Mesothelial cell of epicardium (in vitro differentiated cells): Measurements from ENCODE around the gene FAM78B. TPM values are rescaled to one million over a fixed set of nuclear protein-coding genes. Genes with fewer than 3 reads are reported as not detected.

Source experiments
- DNase-seq, 2 experiments: peaks; one replicate each; pipeline ENCODE4 v3.0.0; 2021; ENCODE audit warnings: low spot score in 2 of 2; ENCODE audit not compliant: unreplicated experiment in 2 of 2
- H3K27ac Mint-ChIP-seq: 2 replicates; pipeline ENCODE4 v1.8.0; 2021; ENCODE audit warnings: mixed read lengths
- H3K27me3 Mint-ChIP-seq: 2 replicates; pipeline ENCODE4 v1.8.0; 2021; ENCODE audit warnings: low read depth, mixed read lengths
- H3K36me3 Mint-ChIP-seq: 2 replicates; pipeline ENCODE4 v1.8.0; 2021; ENCODE audit warnings: mixed read lengths
- H3K4me1 Mint-ChIP-seq: 2 replicates; pipeline ENCODE4 v1.8.0; 2021; ENCODE audit warnings: mixed read lengths
- H3K4me3 Mint-ChIP-seq: 2 replicates; pipeline ENCODE4 v1.8.0; 2021; ENCODE audit warnings: mild to moderate bottlenecking, moderate library complexity, mixed read lengths
- H3K9me3 Mint-ChIP-seq: 2 replicates; pipeline ENCODE4 v1.8.0; 2021; ENCODE audit warnings: mixed read lengths
- total RNA-seq: library from RNA; stranded (reverse); gene quantifications from 3 replicates; pipeline ENCODE4 v1.2.1, GENCODE V29; 2021
- TF ChIP-seq, protein P1 (sequence below): fragments of 200-600 bp; sonication (generic); IDR thresholded peaks from one replicate; pipeline ENCODE4 v1.5.0; 2021; ENCODE audit warnings: antibody characterized with exemption; ENCODE audit not compliant: unreplicated experiment

Gene FAM78B
- total RNA-seq, 1 donor from 2014 or later = 0.16 TPM

DNA sequence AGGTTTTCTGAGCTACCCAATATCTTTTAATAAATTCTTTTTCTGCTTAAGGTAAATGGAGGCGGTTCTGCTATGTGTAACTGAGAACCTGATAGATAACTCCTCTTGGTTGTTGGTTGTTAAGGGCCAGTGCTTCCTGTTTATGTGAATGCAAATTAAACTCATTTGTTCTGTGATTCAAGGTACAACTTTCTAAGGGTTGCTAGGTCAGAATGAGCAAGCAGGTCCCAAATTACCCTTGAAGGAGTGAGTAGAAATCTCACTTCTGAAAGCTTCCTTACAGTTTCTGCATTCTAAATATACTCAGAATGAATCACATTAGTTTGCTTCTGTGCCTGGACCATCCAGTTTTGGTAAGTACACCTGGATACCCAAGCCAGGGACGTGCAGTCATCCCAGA, 15.5 kb upstream of the FAM78B start:
- H3K27me3 Mint-ChIP-seq = peaks cover 26% of the 10 kb centered on the region
- DNase-seq = no peak
- H3K4me3 Mint-ChIP-seq = no peak overlapping the region
- H3K36me3 Mint-ChIP-seq = no peaks in the 10 kb centered on the region
- no peaks in the 10 kb centered on the region for H3K4me1 Mint-ChIP-seq
- TF ChIP-seq, protein P1, sequence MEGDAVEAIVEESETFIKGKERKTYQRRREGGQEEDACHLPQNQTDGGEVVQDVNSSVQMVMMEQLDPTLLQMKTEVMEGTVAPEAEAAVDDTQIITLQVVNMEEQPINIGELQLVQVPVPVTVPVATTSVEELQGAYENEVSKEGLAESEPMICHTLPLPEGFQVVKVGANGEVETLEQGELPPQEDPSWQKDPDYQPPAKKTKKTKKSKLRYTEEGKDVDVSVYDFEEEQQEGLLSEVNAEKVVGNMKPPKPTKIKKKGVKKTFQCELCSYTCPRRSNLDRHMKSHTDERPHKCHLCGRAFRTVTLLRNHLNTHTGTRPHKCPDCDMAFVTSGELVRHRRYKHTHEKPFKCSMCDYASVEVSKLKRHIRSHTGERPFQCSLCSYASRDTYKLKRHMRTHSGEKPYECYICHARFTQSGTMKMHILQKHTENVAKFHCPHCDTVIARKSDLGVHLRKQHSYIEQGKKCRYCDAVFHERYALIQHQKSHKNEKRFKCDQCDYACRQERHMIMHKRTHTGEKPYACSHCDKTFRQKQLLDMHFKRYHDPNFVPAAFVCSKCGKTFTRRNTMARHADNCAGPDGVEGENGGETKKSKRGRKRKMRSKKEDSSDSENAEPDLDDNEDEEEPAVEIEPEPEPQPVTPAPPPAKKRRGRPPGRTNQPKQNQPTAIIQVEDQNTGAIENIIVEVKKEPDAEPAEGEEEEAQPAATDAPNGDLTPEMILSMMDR = no peak
- H3K9me3 Mint-ChIP-seq = no peaks in the 10 kb centered on the region
- no peak overlapping the region for H3K27ac Mint-ChIP-seq

DNA sequence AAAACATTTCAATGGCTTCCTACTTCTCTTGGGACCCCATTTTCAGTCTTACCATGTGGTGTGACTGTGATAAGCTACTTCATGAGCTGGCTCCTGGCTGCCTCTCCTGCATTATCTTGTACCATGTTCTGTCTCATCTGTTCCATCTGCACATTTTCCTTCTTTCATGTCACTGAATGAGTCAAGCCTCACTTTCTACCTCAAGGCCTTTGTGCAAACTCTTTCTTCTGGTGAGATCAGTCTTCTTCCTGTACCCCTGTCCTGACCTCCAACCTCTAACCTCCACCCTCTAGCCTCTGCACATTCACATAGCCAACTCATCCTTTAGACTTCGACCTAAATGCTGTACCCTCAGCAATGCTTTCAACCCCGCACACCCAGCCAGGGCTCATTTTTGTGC, 9.6 kb upstream of the FAM78B start:
- Mint-ChIP-seq H3K36me3 (no peaks in the 10 kb centered on the region), H3K4me1 (no peaks in the 10 kb centered on the region), H3K27me3 (peaks cover 24% of the 10 kb centered on the region)

DNA sequence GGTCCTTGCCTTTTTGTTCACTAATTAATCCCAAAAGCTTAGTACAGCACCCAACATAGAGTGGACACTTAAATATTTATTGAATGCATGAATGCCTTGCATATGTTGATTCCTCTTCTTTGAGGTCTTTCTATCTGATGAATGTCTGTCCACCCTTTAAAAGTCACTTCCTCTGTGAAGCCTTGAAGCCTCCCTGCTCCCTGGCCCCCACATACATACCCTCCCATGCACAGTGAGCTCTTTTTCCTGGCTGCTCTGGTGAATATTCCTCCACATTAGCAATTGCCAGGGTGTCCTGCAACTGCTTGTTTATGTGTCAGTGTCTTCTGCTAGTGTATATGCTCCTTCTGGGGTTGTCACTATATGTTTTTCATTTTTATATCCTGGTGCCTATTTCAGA, 8.2 kb upstream of the FAM78B start:
- TF ChIP-seq, protein P1 = no peak
- H3K27me3 Mint-ChIP-seq = peaks cover 35% of the 10 kb centered on the region
- no peak overlapping the region for H3K27ac Mint-ChIP-seq
- no peak overlapping the region for H3K4me3 Mint-ChIP-seq
- no peak for DNase-seq
- no peaks in the 10 kb centered on the region for H3K9me3 Mint-ChIP-seq
- H3K36me3 Mint-ChIP-seq = no peaks in the 10 kb centered on the region
- H3K4me1 Mint-ChIP-seq = no peaks in the 10 kb centered on the region

More for the DNA sequence above, 9.6 kb upstream of the FAM78B start:
- Mint-ChIP-seq H3K27ac (no peak overlapping the region), H3K9me3 (no peaks in the 10 kb centered on the region), H3K4me3 (no peak overlapping the region)
- TF ChIP-seq, protein P1 = no peak
- DNase-seq = no peak

DNA sequence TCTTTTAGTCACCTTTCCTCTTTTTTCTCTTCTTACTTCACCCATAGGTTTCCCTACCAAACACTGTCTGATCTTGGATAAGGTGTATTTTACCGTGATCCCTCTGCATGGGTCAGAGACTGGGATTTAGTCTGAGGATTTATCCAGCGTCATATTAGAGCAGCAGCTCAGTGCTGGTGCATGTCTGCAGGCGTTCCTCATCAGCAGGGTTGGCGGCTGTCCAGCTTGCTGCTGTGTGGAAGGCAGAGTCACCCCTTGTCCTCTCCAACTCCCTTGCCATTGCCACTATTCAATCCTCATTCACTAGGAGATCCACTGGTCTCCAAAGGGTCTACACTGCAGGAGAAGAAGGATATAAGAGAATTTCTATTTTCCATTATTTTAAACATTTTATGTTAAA, 7.3 kb upstream of the FAM78B start:
- H3K9me3 Mint-ChIP-seq = no peaks in the 10 kb centered on the region
- H3K4me1 Mint-ChIP-seq = no peaks in the 10 kb centered on the region
- H3K27ac Mint-ChIP-seq = no peak overlapping the region
- H3K36me3 Mint-ChIP-seq = no peaks in the 10 kb centered on the region
- H3K27me3 Mint-ChIP-seq = peaks cover 41% of the 10 kb centered on the region
- no peak for DNase-seq
- H3K4me3 Mint-ChIP-seq = no peak overlapping the region
- TF ChIP-seq, protein P1 = no peak

DNA sequence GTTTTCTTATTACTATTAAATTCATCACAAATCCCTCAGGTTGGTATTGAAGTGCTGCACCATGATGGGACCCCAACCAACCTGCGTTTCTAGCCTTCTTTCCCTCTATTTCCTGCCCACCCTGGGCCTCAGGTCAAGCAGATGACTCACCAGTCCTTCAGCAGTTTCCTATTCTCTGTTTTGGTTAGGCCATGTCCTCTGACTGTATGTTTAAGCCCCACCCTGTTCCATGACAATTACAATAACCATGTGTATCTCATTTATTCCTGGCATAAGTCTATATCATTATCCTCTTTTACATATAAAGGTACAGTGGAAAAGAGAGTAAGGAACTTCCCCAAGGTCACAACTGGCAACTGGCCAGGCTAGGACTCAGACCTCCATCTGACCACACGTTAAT, 5.3 kb upstream of the FAM78B start:
- no peak overlapping the region for H3K27ac Mint-ChIP-seq
- H3K36me3 Mint-ChIP-seq = no peaks in the 10 kb centered on the region
- peaks cover 55% of the 10 kb centered on the region for H3K27me3 Mint-ChIP-seq
- H3K4me3 Mint-ChIP-seq = no peak overlapping the region
- H3K9me3 Mint-ChIP-seq = no peaks in the 10 kb centered on the region
- no peak for DNase-seq
- TF ChIP-seq, protein P1 = no peak
- no peaks in the 10 kb centered on the region for H3K4me1 Mint-ChIP-seq

DNA sequence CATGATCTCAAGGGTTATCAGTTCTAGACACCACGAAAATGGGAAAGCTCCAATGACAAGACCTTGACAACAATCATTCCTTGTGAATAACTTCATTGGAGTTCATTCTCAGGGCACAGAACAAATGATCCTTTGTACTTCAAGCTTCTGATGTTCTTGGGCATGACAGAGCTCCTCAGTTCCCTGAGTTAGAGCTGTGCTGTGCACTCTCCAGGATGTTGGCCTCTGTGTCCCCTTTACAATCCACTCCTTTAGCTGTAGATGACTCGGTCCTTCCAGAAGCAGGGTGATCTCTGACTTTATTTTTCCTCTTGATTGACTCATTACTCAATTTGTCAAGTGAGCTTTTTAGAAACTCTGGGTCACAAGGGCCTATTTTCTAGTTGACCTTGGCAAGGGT, 3.9 kb upstream of the FAM78B start:
- no peaks in the 10 kb centered on the region for H3K4me1 Mint-ChIP-seq
- H3K9me3 Mint-ChIP-seq = no peaks in the 10 kb centered on the region
- TF ChIP-seq, protein P1 = no peak
- H3K27ac Mint-ChIP-seq = no peak overlapping the region
- no peak for DNase-seq
- H3K36me3 Mint-ChIP-seq = no peaks in the 10 kb centered on the region
- H3K4me3 Mint-ChIP-seq = no peak overlapping the region
- peaks cover 55% of the 10 kb centered on the region for H3K27me3 Mint-ChIP-seq
